ENCODE measurements around the gene DIO3.

The DIO3 gene
- 0 reads per million in 2 donors for total RNA-seq

DNA sequence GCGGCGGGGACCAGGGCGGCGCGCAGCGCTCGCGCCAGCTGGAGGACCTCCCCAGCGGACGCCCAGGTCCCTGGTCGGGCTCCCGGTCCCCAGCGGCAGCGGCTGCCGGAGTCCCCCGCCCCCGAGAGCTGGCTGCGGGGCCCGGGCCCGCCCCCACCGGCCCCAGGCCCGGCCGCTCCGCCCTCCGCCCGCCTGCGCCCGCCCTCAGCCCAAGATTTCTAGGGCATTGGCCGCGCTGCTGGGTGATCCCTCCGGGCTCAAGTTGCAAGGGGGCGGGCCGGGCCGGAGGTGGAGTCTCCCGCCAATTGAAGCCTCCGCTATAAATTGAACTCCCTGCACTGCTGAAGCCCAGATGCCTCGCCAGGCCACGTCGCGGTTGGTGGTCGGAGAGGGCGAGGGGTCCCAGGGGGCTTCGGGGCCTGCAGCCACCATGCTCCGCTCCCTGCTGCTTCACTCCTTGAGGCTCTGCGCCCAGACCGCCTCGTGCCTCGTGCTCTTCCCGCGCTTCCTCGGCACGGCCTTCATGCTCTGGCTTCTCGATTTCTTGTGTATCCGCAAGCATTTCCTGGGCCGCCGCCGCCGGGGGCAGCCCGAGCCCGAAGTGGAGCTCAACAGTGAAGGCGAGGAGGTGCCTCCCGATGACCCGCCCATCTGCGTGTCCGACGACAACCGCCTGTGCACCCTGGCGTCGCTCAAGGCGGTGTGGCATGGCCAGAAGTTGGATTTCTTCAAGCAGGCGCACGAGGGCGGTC lies at the start of gene DIO3:
TSS of gene DIO3 (plus strand) at position 351 of the 752 bp plus-strand sequence.
- DNase-seq, result no peak

GRCh38 chr14:101511620-101512375 lies 49.5 kb upstream of the DIO3 start:
- no peak for DNase-seq

GRCh38 chr14:101512376-101512695 lies 49.0 kb upstream of the DIO3 start:
- DNase-seq, result no peak

- no peak for DNase-seq
Observed at GRCh38 chr14:101514136-101514535, 47.2 kb upstream of the DIO3 start.

DNA sequence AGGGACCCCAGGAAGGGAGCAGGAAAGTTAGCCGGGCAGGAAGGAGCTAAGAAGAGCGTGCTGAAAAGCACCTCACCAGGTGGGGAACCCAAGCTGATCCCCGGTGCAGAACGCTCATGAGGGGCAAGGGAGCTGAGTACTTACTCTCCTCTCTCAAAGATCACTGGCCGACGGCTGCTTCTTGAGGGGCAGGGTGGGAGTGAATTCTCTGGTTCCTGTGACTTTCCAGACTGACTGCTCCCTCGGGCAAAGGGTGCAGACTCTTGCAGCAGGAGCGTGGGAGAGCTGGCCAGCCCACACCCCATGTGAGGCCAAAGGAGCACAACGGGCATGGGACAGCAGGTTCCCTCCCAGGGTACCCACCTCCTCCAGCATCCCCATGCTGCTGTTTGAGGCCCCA lies 44.9 kb upstream of the DIO3 start:
- no peak for DNase-seq

DNA sequence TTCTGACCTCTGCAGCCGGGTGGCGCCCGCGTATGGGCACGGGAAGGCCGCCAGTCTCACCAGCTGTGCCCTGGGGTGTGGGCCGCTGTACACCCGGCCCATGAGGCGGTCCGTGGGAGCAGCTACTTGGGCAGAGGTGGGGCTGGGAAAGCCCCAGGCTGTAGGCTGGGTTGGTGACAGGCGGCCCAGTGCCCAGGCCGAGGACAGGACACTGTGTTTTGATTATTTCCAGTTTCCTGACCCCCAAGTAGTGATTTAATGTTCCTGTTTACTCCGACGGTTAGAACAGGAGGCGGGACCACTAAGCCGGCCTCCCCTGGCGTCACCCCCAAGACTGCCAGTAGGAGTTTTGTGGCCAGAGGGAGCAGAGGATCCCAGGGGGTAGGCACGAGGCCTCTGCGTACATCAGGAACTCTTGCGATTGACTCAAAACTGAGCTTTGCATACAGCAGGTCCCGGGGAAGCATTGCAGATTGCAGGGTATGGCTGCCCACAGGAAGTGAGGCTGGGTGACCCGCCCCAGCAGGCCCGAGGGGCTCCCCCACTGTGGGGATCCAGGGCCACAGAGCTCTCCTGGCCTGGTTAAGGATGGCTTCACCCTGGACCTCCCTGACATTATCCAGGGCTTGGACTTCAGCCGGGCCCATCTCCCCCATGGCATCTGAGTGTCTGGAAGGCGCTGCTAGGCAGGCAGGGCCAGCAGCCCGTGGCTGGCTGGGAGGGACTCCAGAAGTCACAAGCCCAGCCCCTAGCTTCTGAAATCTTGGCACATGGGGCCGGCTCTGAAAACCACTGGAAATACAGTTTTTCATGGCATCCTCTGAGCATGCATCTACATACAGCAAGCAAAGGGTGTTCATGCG lies 42.5 kb upstream of the DIO3 start:
- no peak for DNase-seq

- DNase-seq, result no peak
Observed at GRCh38 chr14:101520621-101521472, 40.4 kb upstream of the DIO3 start.

- no peak for DNase-seq
Observed at GRCh38 chr14:101521473-101521915, 39.8 kb upstream of the DIO3 start.

- DNase-seq, result no peak
Observed at GRCh38 chr14:101521978-101522377, 39.3 kb upstream of the DIO3 start.

- no peak for DNase-seq
Observed at GRCh38 chr14:101525640-101526527, 35.4 kb upstream of the DIO3 start.

GRCh38 chr14:101527987-101528386 lies 33.3 kb upstream of the DIO3 start:
- DNase-seq, result no peak

DNA sequence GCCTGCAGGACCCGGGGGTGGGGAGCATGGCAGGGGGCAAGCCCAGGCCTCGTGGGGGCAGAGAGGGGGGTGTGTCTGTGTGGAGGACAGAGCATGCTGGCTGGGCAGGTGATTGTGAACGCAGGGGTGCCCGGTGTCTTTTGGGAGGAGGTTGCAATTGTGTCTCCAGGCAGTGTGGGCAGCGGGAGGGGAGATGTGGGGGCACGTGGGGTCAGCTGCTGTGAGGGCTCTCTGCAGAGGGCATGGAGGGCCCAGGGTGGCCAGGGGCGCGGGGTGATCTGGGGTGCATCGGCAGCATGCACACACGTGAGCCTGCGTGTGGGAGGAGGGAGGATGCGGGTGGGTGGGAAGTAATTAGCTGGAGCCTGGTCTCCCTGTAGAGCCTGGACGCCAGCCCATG lies 32.2 kb upstream of the DIO3 start:
- no peak for DNase-seq

DNA sequence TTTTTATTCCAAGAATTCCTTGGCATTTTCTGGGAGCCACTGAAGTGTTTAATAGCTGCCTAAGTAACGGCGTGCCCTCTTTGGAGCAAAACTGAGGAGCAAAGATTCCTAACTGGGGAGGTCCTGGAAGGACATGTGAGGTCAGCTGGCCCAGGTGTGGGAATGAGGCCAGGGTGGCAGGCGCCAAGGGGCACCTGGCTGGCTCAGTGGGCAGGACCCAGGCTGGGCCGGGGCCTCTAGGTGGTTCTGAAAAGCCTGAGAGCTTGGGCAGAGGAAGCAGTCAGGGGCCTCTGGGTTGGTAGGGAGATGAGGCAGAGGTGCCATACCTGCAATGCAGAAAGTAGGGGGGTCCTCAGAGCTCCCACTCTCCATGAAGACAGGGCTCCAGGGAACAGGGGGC lies 27.1 kb upstream of the DIO3 start:
- no peak for DNase-seq

- no peak for DNase-seq
Observed at GRCh38 chr14:101535232-101535631, 26.1 kb upstream of the DIO3 start.

DNA sequence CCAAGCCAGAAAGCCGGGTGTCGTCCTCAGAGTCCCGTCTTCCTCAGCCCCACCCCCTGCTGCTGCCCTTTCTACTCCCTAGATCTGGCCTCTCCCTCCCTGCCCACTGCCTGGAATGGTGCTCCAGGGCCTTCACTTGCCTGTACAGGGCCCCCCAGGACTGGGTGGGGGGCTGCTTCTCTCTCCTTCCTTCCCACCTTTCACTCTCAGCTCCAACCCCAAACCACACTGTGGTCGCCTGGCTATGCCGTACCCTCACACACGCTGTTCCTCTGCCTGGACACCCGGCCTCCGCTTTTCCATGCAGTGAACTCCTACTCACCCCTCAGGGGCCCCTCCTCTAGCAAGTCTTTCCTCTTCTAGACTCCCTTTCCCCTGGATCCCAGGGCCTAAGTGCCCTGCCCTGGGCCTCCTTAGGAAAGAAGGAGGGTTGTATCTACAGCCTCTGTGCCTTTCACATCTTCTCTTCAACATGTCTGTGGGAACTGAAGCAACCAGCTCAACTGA lies 25.5 kb upstream of the DIO3 start:
- no peak for DNase-seq

- DNase-seq, result no peak
Observed at GRCh38 chr14:101537286-101537685, 24.0 kb upstream of the DIO3 start.

GRCh38 chr14:101538878-101539277 lies 22.4 kb upstream of the DIO3 start:
- DNase-seq, result no peak

GRCh38 chr14:101539880-101540279 lies 21.4 kb upstream of the DIO3 start:
- DNase-seq, result no peak

DNA sequence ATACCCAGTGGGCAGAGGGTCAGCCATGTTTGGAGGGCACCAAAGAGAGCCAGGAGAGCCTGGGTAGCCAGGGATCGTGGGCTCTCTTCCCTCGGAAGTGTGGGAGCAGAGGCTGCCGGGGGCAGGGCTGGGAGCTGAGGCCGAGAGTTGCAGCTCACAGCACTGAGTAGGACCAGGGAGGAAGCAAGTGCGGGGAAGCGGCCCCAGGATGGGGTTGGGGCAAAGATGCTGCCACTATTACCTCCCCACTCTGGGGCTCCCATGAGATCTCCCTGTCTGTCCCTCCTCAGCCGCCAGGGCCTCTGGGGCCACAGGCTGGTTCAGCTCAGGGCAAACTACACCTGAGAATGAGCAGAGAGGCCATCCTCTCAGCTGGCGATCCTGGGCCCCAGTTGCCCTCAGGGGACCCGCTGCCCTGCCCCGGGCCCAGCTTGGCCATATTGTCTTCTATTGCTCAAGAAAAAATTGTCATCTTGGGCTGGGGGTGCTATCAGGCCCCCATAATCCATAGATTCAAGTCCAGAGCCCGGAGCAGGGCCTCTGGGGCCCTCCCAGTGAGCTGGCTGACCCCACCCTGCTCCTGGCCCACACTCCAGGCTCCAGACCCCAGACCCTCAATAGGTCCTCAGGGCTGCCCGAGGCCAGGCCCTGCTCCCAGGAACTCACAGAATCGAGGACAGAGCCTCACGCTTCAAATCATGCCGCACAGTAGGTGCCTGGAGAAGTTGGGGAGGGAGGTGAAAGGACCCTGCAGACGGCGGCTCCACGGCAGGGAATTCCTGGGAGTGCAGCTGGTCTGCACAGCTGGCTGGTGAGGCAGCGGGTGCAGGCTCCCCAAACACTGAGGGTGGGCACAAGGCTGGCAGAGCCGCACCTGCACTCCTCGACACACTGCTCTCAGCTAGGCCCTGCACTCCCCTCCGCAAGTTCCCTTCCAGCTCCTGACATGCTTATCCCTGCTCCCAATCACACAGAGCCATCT lies 20.5 kb upstream of the DIO3 start:
- no peak for DNase-seq

GRCh38 chr14:101542391-101542790 lies 18.9 kb upstream of the DIO3 start:
- no peak for DNase-seq

Data from activated gamma-delta T cell (primary cell).